MM.1S (cell line): Measurements from ENCODE around the gene ZP1.

Source experiments
- DNase-seq: peaks from one replicate; pipeline ENCODE4 v3.0.0-alpha.2; 2015
- H2AFZ ChIP-seq: fragments of 300-600 bp; sonication (generic); 2 replicates; pipeline ENCODE4 v1.6.0; 2016; ENCODE audit warnings: antibody characterized with exemption, low read length
- H3F3A ChIP-seq: fragments of 300-600 bp; sonication (generic); 2 replicates; pipeline ENCODE4 v1.6.1; 2016; ENCODE audit warnings: mild to moderate bottlenecking, antibody characterized with exemption, low read length, moderate library complexity, mixed read lengths; ENCODE audit not compliant: insufficient read depth
- H3K27ac ChIP-seq: fragments of 300-600 bp; sonication (generic); 2 replicates; pipeline ENCODE4 v1.5.1; 2016; ENCODE audit warnings: mild to moderate bottlenecking, low read length
- H3K27me3 ChIP-seq: fragments of 300-600 bp; sonication (generic); replicated peaks from 2 replicates; pipeline ENCODE4 v1.6.0; 2016; ENCODE audit warnings: low read length; ENCODE audit not compliant: insufficient read depth
- H3K36me3 ChIP-seq: fragments of 300-600 bp; sonication (generic); replicated peaks from 2 replicates; pipeline ENCODE4 v1.6.1; 2016; ENCODE audit warnings: mild to moderate bottlenecking, low read length, mixed read lengths; ENCODE audit not compliant: insufficient read depth
- H3K4me1 ChIP-seq: fragments of 300-600 bp; sonication (generic); 2 replicates; pipeline ENCODE4 v1.6.1; 2016; ENCODE audit warnings: low read length, mixed read lengths
- H3K4me2 ChIP-seq: fragments of 300-600 bp; sonication (generic); 2 replicates; pipeline ENCODE4 v1.6.0; 2016; ENCODE audit warnings: low read depth, low read length
- H3K4me3 ChIP-seq: fragments of 300-600 bp; sonication (generic); 2 replicates; pipeline ENCODE4 v1.5.1; 2016; ENCODE audit warnings: low read length, mixed read lengths
- H3K79me2 ChIP-seq: fragments of 300-600 bp; sonication (generic); 2 replicates; pipeline ENCODE4 v1.6.1; 2016; ENCODE audit warnings: mixed run types, low read length, mixed read lengths
- H3K9ac ChIP-seq: fragments of 300-600 bp; sonication (generic); 2 replicates; pipeline ENCODE4 v1.6.1; 2016; ENCODE audit warnings: low read length, mixed read lengths
- H3K9me2 ChIP-seq: fragments of 300-600 bp; sonication (generic); replicated peaks from 2 replicates; pipeline ENCODE4 v1.6.1; 2016; ENCODE audit warnings: mild to moderate bottlenecking, low read length, mixed read lengths; ENCODE audit not compliant: insufficient read depth
- H3K9me3 ChIP-seq: fragments of 300-600 bp; sonication (generic); replicated peaks from 2 replicates; pipeline ENCODE4 v1.6.1; 2016; ENCODE audit warnings: mild to moderate bottlenecking, low read length, mixed read lengths; ENCODE audit not compliant: insufficient read depth
- H4K20me1 ChIP-seq: fragments of 300-600 bp; sonication (generic); 2 replicates; pipeline ENCODE4 v1.6.1; 2016; ENCODE audit warnings: mild to moderate bottlenecking, low read length, moderate library complexity, mixed read lengths; ENCODE audit not compliant: insufficient read depth
- CTCF ChIP-seq: fragments of 300-600 bp; sonication (generic); IDR thresholded peaks from 2 replicates; pipeline ENCODE4 v1.5.1; 2016; ENCODE audit warnings: antibody characterized with exemption, low read length, mixed read lengths
- EZH2 ChIP-seq: fragments of 300-600 bp; sonication (generic); optimal IDR thresholded peaks from 2 replicates; pipeline ENCODE3; 2017; ENCODE audit warnings: low read depth, mild to moderate bottlenecking, antibody characterized with exemption, low read length, mixed read lengths
- EZH2phosphoT487 ChIP-seq: fragments of 300-600 bp; sonication (generic); IDR thresholded peaks from 2 replicates; pipeline ENCODE4 v1.6.1; 2018; ENCODE audit warnings: antibody characterized with exemption, low read length

Gene ZP1

GRCh38 chr11:60867871-60868681 lies 734 bp downstream of the ZP1 start:
- Histone ChIP-seq H3F3A (peaks cover 20% of the 10 kb centered on the region), H3K36me3 (no peaks in the 10 kb centered on the region), H2AFZ (no peak overlapping the region), H3K4me2 (no peak overlapping the region), H3K79me2 (no peaks in the 10 kb centered on the region), H3K27me3 (no peaks in the 10 kb centered on the region), H3K4me3 (no peak overlapping the region), H3K4me1 (peaks cover 63% of the 10 kb centered on the region), H3K27ac (no peak overlapping the region), H3K9ac (no peak overlapping the region), H3K9me2 (no peaks in the 10 kb centered on the region), H4K20me1 (no peaks in the 10 kb centered on the region), H3K9me3 (no peaks in the 10 kb centered on the region)
- TF ChIP-seq CTCF: no peak
- no peak for TF ChIP-seq EZH2
- TF ChIP-seq EZH2phosphoT487: no peak
- no peak for DNase-seq

- no peak overlapping the region for H2AFZ ChIP-seq
- H3K9ac ChIP-seq: no peak overlapping the region
- no peak overlapping the region for H3K4me2 ChIP-seq
- peak overlapping the region; percentile 100; the same call in 1 of the 2 replicates for H3K27ac ChIP-seq
- H3K4me3 ChIP-seq: no peak overlapping the region
- no peak for DNase-seq
- no peaks in the 10 kb centered on the region for H3K9me3 ChIP-seq
- no peaks in the 10 kb centered on the region for H4K20me1 ChIP-seq
- H3K36me3 ChIP-seq: no peaks in the 10 kb centered on the region
- peaks cover 20% of the 10 kb centered on the region for H3F3A ChIP-seq
- H3K4me1 ChIP-seq: peaks cover 63% of the 10 kb centered on the region
- H3K79me2 ChIP-seq: no peaks in the 10 kb centered on the region
- no peaks in the 10 kb centered on the region for H3K27me3 ChIP-seq
- TF ChIP-seq EZH2phosphoT487 (no peak), EZH2 (no peak), CTCF (no peak)
- H3K9me2 ChIP-seq: no peaks in the 10 kb centered on the region
These were observed 1.5 kb downstream of the ZP1 start for GRCh38 chr11:60868682-60869450.

- Histone ChIP-seq H3K9me3 (no peaks in the 10 kb centered on the region), H4K20me1 (no peaks in the 10 kb centered on the region), H3K9ac (peak overlapping the region; percentile 71), H3K36me3 (no peaks in the 10 kb centered on the region), H3K27ac (peak overlapping the region; percentile 100), H3K27me3 (no peaks in the 10 kb centered on the region), H2AFZ (no peak overlapping the region), H3K4me3 (no peak overlapping the region), H3K4me1 (peaks cover 63% of the 10 kb centered on the region), H3K4me2 (peak overlapping the region; percentile 78), H3F3A (peaks cover 20% of the 10 kb centered on the region), H3K79me2 (no peaks in the 10 kb centered on the region), H3K9me2 (no peaks in the 10 kb centered on the region)
- no peak for TF ChIP-seq EZH2phosphoT487
- TF ChIP-seq EZH2: no peak
- no peak for TF ChIP-seq CTCF
- DNase-seq: no peak
These were observed 2.1 kb downstream of the ZP1 start for GRCh38 chr11:60869451-60869825.
